Inflammatory macrophage (primary cell): ENCODE results near the gene TAP1.
"Not testable (repeated sequence)": the region's sequence is repeated elsewhere in the genome, so short reads cannot be mapped to it uniquely, and the experiment has no call there.

Experiments
- DNase-seq, 2 donors: peaks; one replicate each; pipeline ENCODE4 v3.0.0-alpha.2; 2020 to 2022

TAP1 gene

GRCh38 chr6:32838114-32838958 lies 15.2 kb downstream of the TAP1 start, which contains the start of gene TAP2:
TAP2 (minus strand) TSS chr6:32838739; CDS start chr6:32838233, 506 bp downstream.
- peak; percentile 93 to 96 for DNase-seq

DNA sequence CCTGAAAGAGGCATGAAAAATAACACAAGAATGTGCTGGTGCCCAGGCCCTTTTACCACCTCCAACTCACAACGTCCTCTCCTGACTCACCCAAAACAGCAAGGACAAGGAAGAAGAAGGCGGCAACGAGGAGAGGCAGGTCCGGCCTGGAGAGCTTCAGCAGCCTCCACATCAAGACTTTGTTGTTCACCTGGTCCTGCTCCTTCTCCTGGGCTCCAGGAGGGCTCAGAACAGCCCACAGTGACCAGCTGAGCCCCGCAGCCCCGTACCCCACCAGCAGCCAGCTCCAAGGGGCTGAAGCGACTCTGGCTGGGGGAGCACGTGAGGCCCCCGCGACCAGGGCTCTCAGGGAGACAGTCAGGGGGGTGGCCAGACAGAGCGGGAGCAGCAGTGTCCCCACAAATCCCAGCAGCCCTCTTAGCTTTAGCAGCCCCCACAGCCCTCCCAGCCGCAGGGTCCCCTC lies 15.8 kb downstream of the TAP1 start:
- DNase-seq, result no peak

GRCh38 chr6:32836873-32837272 lies 16.6 kb downstream of the TAP1 start:
- DNase-seq, result no peak

DNA sequence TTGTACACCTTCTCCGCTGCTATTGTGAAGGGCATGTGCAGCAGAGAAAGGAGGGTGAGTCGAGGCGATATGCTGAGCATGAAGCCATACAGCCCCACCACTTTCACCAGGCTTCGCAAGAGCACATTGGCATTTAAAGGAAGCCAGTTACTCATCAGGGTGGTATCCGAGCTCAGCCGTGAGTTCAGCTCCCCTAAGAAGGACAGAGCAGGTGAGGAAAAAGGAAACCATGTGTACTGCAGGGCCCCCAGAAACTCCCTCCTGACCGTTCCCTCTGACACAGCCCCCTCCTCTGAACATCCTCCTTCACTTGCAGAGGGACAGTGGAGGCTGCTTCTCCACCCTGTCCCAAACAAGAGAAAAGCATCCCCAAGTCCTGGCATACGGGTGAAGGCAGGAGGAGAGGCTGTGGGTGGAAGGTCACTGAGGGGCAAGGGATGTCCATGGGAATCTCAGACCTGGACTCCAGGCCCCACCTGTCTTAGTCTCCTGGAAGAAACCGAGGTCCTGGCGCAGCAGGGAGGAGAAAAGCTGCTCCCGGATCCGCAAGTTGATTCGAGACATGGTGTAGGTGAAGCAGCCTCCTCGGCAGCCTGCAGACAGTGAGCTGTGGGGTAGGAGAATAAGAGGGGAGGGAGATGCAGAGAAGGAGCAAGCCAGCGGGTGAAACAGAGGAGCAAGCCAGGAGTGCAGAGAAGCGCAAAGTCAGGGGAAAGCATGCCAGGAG lies 18.2 kb downstream of the TAP1 start:
- DNase-seq, result no peak

DNA sequence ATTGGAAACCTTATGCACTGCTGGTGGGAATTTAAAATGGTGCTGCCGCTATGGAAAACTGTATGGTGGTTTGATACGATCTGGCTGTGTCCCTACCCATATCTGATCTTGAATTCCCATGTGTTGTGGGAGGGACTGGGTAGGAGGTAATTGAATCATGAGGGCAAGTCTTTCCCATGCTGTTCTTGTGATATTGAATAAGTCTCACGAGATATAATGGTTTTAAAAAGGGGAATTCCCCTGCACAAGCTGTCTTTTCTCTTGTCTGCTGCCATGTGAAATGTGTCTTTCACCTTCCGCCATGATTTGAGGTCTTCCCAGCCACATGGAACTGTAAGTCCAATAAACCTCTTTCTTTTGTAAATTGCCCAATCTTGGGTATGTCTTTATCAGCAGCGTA lies 19.8 kb downstream of the TAP1 start:
- DNase-seq, result peak; percentile 46 to 65

DNA sequence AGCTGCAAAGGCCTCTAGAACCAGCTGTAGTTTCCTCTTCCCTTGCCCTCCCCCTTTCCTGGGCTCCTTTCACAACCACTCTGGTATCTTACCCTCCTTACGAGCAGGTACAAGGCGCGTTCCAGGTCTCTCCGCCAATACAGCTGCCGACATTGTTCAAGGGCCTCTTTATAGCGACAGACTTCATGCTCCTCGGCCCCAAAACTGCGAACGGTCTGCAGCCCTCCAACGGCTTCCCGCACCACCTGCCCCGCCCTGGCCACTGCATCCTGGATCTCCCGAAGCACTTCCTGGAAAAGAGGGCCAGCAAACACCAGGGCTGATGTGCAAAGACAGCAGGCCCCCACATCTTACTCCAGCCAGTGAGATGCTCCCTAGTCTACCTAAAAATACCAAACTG lies 21.0 kb downstream of the TAP1 start:
- no peak for DNase-seq

- no peak for DNase-seq
Observed at GRCh38 chr6:32830936-32831335, 22.6 kb downstream of the TAP1 start.

- DNase-seq, result no peak
Observed at GRCh38 chr6:32830017-32830416, 23.5 kb downstream of the TAP1 start.

DNA sequence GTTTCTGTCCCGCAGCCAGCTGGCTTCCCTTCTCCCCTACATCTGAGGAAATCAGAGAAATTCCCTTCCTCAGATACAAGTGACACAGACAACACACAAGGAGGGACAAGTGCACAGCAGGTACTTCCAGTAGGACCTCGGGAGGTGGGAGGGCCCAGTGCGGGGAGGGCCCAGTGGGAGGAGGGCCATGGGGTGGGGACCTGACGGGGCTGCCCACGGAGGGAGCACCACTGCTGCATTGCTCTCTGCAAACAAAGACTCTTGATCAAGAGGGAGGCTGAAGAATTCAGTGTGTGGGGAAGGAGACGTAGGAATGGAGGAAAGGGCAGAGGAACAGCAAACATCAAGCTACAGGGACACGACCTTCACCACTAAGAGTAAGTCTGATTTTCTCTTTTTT lies 24.0 kb downstream of the TAP1 start:
- DNase-seq, result no peak

DNA sequence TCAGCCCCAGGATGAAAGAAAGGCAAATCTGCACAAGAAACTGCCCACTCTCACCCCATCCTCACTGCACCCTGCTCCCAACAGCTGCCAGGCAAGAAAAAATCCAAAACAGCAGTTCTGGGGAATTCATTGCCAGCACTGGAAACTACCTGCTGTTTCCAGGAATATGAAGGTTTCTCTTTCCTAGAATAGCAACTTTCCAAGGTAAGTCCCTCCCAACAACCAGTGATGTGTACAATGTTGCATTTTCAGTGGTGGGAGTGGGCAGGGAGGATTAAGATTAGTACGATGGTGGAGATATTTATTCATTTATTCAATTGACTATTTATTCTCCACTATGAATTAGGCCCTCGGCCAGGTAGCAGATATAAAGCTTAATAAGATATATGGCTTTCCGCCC lies 26.5 kb downstream of the TAP1 start:
- DNase-seq, result no peak

GRCh38 chr6:32825966-32826365 lies 27.5 kb downstream of the TAP1 start:
- peak in 1 of 2 donors; percentile 35 for DNase-seq

DNA sequence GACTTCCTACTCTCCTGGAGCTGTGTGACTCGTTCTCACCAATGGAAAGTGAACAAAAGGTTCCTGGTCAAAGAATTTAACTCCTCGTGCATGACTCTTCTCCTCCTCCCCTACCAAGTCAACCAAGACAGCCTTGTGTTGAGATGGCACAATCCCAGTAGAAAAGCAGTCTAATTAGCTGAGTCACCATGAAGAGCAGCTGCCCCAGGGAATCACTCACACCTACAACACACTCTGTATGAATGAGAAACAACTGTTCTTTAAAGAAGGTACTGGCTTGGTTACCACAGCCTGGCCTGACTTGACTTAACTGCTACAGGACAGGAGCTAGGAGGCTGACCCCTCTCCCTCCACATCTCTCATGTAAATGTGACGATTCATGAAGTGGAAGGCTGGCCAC lies 33.8 kb downstream of the TAP1 start:
- DNase-seq, result no peak

GRCh38 chr6:32818867-32819266 lies 34.6 kb downstream of the TAP1 start:
- no peak for DNase-seq

DNA sequence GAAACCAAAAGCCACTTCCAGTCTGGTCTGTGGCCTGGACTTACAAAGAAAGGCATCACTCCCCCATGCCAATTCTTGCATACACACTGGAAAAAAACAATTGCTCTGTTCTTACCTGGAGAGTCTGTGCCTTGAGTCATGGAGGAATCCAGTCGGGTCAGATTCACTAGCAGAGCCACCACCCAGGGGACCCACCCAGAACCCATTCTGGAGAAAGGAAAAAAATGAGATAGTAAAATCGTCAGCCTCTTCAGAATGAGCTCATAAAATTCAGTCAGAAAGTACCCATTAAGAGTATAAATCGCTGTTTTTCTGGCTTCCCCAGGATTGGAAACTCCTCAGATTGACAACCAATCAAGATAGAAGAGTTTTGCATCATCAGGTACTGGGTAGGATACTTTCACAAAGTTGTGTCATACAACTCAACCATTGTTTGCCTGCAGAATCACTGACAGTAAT lies 36.7 kb downstream of the TAP1 start, which contains the start of gene HLA-DOB:
Gene HLA-DOB (minus strand): TSS at position 257 of the 459 bp plus-strand sequence. CDS start 51 bp downstream, at position 206.
- DNase-seq, result peak in 1 of 2 donors; percentile 62

DNA sequence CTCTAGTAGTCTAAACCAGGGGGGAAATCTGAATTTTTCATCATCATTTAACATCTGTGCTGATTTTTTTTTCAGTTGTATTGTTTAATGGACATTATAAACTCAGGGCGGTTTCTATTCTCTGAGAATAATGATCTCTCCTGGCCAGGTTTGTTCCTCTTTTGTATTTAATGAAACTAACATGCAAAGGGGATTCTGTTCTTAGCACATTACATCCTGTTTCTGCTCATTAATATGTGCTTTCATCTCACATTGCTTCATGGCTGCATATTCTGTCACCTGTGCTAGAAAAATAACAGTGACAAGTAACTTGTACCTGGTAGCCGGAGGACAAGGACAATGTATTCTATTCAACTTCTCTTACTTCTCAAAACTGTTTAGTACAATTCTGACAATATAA lies 37.5 kb downstream of the TAP1 start:
- DNase-seq, result no peak

DNA sequence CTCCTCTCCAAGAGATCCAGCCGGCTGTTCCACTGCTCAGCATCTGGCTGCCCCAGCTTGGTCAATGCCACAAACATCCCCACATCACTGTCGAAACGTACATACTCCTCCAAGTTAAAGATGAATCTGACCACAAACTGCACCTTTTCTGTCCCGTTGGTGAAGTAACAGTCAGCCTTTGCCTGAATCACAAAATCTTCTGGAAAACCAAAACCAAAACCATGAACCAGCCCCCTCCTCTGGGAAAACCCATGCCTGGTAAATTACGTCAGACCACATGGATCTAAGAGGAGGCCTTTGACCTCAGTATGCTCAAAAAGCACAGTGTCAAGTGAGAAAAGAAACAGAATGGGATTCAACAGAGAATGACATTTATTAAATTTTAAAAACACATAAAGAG lies 38.4 kb downstream of the TAP1 start:
- no peak for DNase-seq

- no peak for DNase-seq
Observed at GRCh38 chr6:32814145-32814544, 39.4 kb downstream of the TAP1 start.

- no peak for DNase-seq
Observed at GRCh38 chr6:32809171-32809570, 44.3 kb downstream of the TAP1 start.

DNA sequence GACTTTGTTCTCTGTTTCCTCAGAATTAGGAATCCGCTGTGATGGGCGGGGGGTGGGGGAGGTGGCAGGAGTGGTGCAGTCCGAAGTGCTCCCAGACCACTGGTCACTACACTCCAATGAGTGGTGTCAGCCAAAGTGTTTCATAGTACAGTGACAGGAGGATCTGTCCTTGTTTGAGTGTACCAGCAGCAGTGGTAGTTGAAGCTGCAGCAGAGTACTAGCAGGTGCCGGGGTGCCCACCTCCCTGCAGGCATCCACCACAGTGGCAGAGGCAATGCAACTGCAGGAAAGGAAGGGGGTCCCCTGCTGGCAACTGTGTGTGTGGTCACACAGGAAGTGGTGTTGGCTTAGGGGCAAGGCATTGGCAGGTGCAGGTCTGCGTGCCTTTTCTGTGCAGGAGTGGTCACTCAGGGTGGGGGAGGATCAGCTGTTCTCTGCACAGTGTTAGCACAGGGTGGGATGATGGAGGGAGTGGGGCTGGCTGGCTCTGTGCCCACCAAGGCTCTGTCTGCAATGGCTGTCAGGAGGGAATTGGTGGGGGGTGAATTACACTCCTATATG lies 46.4 kb downstream of the TAP1 start:
- DNase-seq, result no peak

GRCh38 chr6:32805404-32805803 lies 48.1 kb downstream of the TAP1 start:
- DNase-seq, result not testable (repeated sequence)

- DNase-seq, result no peak
Observed at GRCh38 chr6:32803416-32803815, 50.1 kb downstream of the TAP1 start.

DNA sequence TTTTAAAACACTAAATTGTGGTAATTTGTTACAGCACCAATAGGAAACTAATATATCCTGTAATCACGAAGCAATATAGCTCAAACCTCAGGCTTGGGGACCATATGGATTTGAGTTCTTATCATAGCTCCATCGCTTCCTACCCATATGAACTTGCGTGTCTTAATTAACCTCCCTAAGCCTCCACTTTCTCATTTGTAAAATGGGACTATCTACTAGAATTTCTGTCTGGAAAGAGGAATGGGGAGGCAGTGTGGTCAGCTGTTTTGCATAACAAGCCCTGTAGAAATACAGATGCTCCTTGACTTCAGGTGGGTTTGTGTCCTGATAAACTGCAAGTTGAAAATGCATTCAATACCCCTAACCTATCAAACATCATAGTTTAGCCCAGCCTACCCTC lies 53.8 kb downstream of the TAP1 start:
- DNase-seq, result no peak

GRCh38 chr6:32799168-32799567 lies 54.3 kb downstream of the TAP1 start:
- DNase-seq, result no peak
